Measurements from ENCODE around the gene DGKQ.

DGKQ gene, protein sequence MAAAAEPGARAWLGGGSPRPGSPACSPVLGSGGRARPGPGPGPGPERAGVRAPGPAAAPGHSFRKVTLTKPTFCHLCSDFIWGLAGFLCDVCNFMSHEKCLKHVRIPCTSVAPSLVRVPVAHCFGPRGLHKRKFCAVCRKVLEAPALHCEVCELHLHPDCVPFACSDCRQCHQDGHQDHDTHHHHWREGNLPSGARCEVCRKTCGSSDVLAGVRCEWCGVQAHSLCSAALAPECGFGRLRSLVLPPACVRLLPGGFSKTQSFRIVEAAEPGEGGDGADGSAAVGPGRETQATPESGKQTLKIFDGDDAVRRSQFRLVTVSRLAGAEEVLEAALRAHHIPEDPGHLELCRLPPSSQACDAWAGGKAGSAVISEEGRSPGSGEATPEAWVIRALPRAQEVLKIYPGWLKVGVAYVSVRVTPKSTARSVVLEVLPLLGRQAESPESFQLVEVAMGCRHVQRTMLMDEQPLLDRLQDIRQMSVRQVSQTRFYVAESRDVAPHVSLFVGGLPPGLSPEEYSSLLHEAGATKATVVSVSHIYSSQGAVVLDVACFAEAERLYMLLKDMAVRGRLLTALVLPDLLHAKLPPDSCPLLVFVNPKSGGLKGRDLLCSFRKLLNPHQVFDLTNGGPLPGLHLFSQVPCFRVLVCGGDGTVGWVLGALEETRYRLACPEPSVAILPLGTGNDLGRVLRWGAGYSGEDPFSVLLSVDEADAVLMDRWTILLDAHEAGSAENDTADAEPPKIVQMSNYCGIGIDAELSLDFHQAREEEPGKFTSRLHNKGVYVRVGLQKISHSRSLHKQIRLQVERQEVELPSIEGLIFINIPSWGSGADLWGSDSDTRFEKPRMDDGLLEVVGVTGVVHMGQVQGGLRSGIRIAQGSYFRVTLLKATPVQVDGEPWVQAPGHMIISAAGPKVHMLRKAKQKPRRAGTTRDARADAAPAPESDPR

GRCh38 chr4:973431-974397 lies at the start of gene DGKQ:
Gene DGKQ (minus strand): TSS chr4:973569. CDS start chr4:973482, 87 bp downstream.
- in situ Hi-C loops (cut with MboI; ENCODE audit: low sequenced_read_pairs) = no loop called here

DNA sequence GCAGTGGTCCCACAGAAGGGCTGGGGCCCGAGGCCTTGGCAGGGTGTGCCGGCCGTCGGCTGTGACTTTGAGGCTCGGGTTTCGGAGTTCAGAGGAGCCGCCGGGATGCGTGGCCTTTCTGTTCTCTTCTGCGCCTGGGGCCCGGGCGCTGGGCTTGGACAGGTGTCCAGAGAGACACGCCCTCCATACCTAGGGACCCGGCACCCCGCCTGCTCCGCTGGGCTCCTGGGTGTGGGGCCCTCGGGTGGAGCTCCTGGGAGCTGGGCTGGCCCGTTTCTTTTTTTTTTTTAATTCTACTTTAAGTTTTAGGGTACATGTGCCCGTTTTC lies 49.3 kb upstream of the DGKQ start:
- in situ Hi-C loops (cut with MboI; ENCODE audit: low sequenced_read_pairs) = no loop called here

DNA sequence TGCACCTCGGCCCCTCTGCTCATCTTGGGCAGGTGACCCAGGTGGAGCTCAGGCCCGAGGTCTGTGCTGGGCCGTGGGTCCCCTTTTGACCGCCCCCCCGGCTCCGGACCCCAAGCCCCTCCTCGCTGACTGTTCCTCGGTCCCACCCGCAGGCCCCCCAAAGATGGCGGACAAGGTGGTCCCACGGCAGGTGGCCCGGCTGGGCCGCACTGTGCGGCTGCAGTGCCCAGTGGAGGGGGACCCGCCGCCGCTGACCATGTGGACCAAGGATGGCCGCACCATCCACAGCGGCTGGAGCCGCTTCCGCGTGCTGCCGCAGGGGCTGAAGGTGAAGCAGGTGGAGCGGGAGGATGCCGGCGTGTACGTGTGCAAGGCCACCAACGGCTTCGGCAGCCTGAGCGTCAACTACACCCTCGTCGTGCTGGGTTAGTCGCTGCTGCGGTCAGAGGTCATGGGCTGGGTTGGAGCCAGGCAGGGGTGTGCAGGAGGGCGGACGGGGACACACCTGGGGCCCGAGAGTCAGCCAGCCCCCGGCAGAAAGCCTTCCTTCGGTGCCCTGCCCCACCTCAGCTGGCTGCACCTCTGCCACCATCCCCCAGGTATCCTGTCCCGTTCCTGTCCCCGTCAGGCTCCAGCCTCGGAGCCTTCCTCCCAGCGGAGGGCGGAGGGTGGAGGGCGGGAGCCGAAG lies 48.8 kb upstream of the DGKQ start:
- in situ Hi-C loops (cut with MboI; ENCODE audit: low sequenced_read_pairs) = no loop called here

DNA sequence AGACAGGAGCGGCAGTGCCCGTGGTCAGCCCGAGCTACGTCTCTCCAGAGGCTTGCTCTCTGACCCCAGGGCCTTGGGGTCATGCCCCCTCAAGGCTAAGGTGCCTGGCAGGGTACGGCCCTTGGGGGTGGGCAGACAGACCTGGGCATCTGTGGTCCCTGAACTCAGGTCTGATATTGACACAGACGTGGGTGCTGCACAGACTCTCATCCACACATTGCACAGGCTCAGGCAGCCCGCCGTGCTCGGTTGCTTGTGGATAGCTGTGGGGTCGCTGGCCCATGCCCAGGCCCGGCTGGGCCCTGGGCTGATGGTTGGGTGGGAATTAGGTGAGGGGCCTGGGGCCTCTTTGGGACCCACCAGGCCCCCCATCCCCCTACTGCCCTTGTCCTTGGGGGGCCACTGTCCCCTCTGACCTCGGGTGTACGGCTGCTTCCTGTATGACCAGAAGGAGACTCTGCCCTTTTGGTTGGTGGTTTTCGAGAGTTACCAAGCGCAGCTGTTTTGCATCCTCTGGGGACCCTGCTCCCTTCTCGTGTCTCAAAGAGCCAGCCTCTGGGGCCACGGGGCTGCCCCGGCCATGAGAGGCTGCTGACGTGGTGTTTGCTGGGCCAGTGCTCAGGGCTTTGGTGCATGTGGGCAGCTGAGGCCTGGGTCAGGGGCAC lies 48.1 kb upstream of the DGKQ start:
- in situ Hi-C loops (cut with MboI; ENCODE audit: low sequenced_read_pairs) = no loop called here

- in situ Hi-C loops (cut with MboI; ENCODE audit: low sequenced_read_pairs) = no loop called here
Observed at GRCh38 chr4:1019729-1020470, 46.5 kb upstream of the DGKQ start.

DNA sequence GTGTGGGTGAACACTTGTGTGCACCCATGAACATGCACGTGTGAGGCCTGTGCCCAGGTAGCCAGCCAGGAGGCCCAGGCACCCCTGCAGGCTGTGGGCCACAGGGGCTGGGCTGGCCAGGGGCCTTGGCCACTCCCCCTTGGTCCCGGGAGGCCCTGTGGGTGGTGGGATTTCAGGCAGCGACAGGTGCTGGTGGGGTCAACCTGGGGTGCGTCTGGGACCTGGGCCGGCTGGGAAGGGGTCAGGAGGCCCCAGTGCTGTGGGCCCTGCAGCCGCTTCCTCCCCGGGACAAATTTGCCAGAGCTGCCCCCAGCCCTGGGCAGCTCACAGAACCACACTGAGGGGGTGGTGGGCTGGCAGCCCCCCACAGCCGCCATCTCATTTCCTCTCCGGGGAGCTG lies 46.0 kb upstream of the DGKQ start:
- in situ Hi-C loops (cut with MboI; ENCODE audit: low sequenced_read_pairs) = no loop called here

DNA sequence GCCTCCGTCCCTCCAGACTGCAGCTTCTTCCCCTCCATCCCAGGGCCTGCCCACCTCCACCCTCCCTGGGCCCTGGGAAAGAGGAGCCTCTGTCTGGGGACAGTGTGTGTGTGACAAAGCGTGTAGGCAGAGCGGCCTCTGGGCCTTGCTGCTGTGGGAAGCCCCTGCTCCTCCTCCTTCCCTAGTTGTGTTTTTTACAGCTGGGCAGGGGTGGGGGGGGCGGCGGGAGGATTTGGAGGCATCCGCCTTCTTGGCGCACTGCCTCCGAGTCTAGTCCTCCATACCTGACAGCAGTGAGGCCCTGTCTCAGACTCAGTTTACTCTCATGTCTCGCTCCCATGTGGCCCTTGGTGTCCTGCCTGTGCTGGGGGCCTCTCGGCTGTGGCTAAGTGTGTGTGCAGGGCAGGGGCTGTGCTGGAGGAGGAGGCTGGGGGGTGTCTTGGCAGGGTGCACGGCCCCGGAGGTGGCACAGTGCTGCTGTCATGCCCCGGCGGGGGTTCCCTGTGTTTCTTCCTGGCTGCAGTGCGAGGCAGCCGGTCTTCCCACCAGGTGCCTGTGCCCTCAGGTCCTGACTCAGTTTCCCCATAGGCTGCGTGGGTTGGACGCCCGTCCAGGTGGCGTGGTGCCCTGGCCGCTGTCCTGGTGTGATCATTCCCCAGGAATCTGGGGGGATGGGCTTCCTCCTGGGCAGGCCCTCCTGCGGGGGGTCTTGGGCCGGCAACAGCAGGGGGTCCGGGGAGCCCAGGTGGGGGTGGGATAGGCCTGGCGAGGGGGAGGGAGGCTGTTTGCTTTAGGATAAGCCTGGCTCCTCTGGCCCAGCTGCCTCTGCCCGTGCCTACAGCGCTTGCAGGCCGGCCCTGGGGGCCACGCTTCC lies 45.0 kb upstream of the DGKQ start:
- in situ Hi-C loops (cut with MboI; ENCODE audit: low sequenced_read_pairs) = no loop called here

GRCh38 chr4:1017706-1018105 lies 44.3 kb upstream of the DGKQ start:
- in situ Hi-C loops (cut with MboI; ENCODE audit: low sequenced_read_pairs) = no loop called here

GRCh38 chr4:1017211-1017610 lies 43.8 kb upstream of the DGKQ start:
- in situ Hi-C loops (cut with MboI; ENCODE audit: low sequenced_read_pairs) = no loop called here

DNA sequence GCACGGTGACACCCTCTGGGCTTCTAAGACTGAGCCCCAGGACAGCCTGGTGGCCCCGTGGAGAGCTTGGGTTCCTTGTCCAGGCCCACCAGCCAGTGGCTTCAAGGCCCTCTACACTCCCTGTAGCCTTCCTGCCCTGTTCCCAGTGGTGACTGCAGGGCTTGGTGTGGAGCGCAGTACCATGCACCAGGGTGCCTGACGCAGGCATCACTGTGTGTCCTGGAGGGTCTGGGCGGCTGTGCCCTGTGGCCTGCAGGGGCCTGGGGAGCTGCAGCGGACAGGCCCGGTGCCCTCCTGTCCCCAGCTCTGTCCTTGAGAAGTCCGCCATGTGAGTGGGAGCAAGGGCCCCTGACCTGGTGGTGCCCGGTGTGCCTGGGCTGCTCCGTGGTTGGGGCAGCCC lies 42.4 kb upstream of the DGKQ start:
- in situ Hi-C loops (cut with MboI; ENCODE audit: low sequenced_read_pairs) = no loop called here

- in situ Hi-C loops (cut with MboI; ENCODE audit: low sequenced_read_pairs) = no loop called here
Observed at GRCh38 chr4:1015179-1015578, 41.8 kb upstream of the DGKQ start.

DNA sequence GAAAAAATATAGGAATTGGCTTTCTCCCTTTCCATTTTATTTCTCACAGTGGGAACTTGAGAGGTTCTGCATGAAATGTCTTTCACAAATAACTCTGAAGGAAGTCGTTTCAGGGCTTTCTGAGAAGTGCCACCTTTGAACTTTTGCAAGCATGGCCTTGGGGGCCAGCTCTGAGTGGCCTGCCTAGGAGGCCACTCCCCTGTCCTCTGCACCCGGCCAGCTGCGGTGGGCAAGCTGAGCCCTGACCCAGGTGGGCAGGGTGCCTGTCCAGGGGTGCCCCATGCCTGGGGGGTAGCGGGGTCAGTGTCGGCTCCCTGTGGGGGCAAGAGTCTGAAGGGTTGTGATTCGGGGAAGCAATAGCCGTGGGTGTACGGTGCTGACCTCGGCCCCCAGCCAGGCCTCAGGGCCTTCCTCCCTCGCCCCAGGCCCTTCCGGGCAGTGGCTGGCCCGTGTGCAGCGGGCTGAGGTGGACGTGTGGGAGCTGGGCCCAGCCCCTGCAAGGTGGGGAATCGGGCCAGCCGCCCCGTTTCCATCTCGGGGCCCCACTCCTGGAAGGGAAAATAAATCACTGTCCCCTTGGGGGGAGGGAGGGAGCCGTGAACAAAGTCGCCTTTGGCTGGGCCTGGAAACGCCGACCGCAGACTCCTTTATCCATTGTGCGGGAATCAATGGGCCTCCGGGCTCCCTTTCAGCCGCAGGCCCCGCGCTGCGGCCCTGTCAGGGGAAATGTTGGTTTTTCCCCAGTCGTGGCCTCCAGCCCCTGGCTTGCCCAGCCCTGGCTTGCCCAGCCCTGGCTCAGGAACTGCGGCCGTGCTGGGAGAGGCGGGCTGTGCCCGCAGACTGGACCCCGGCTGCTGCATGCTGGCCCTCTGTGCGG lies 41.2 kb upstream of the DGKQ start:
- in situ Hi-C loops (cut with MboI; ENCODE audit: low sequenced_read_pairs) = no loop called here

GRCh38 chr4:1013225-1014073 lies 40.1 kb upstream of the DGKQ start:
- in situ Hi-C loops (cut with MboI; ENCODE audit: low sequenced_read_pairs) = no loop called here

GRCh38 chr4:1012034-1012739 lies 38.8 kb upstream of the DGKQ start:
- in situ Hi-C loops (cut with MboI; ENCODE audit: low sequenced_read_pairs) = no loop called here

GRCh38 chr4:1011666-1012033 lies 38.3 kb upstream of the DGKQ start:
- in situ Hi-C loops (cut with MboI; ENCODE audit: low sequenced_read_pairs) = no loop called here
